DOHH2 (cell line): ENCODE data around the gene WDR27.

Source experiments
- CTCF ChIP-seq: fragments of 200-600 bp; sonication (generic); IDR thresholded peaks from one replicate; pipeline ENCODE4 v1.5.1; 2014; ENCODE audit warnings: antibody characterized with exemption, mild to moderate bottlenecking, low read depth, low read length; ENCODE audit not compliant: poor library complexity, severe bottlenecking
- EZH2phosphoT487 ChIP-seq: fragments of 200-600 bp; sonication (generic); IDR thresholded peaks from 2 replicates; pipeline ENCODE4 v1.6.1; 2017; ENCODE audit warnings: borderline replicate concordance, mild to moderate bottlenecking, antibody characterized with exemption, low read length, moderate library complexity, mixed read lengths

DNA sequence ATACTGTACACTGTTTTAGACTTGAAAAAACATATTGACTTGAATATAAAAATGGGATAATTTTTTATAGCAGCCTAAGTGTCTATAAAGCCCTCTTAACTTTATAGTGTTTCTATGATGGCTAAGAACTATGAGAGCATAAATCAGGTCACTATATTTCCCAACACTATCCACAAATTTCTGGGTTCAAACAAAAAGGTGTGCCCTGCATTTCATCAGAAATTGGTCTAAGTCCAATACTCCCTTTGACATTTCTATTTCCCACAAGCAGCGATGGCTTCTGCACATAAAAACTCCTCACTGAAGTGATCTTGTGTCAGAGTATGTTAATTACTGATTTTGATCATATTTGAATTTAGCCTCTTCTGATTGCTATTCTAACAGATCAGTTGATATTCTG is 143.9 kb downstream of the WDR27 start:
- TF ChIP-seq CTCF: no peak
- TF ChIP-seq EZH2phosphoT487: no peak
